Amniotic stem cell (primary cell): ENCODE results near the gene MST1.
"Not testable (repeated sequence)": the region's sequence is repeated elsewhere in the genome, so short reads cannot be mapped to it uniquely, and the experiment has no call there.

ENCODE experiments used
- DNase-seq: peaks from one replicate; lab custom pipeline; 2025; lab: John Stamatoyannopoulos, UW

The MST1 gene

GRCh38 chr3:49700453-49701128 is 11.3 kb upstream of the MST1 start:
- no peak for DNase-seq

- DNase-seq = no peak
Observed at GRCh38 chr3:49700014-49700413, 10.7 kb upstream of the MST1 start.

- DNase-seq = no peak
Observed at GRCh38 chr3:49699281-49699979, 10.2 kb upstream of the MST1 start.

- not testable (repeated sequence) for DNase-seq
Observed at GRCh38 chr3:49695350-49696015, 6.2 kb upstream of the MST1 start.

- not testable (repeated sequence) for DNase-seq
Observed at GRCh38 chr3:49694409-49695070, 5.3 kb upstream of the MST1 start.

GRCh38 chr3:49691481-49691880 is 2.2 kb upstream of the MST1 start:
- DNase-seq = not testable (repeated sequence)

- DNase-seq = not testable (repeated sequence)
Observed at GRCh38 chr3:49690856-49691255, 1.6 kb upstream of the MST1 start.

GRCh38 chr3:49689908-49690624 is 792 bp upstream of the MST1 start:
- not testable (repeated sequence) for DNase-seq

- DNase-seq = not testable (repeated sequence)
Observed at GRCh38 chr3:49688338-49689045, 782 bp downstream of the MST1 start.

GRCh38 chr3:49687424-49687795 is 1.9 kb downstream of the MST1 start:
- not testable (repeated sequence) for DNase-seq

GRCh38 chr3:49686769-49687423 is 2.4 kb downstream of the MST1 start:
- DNase-seq = not testable (repeated sequence)

- DNase-seq = not testable (repeated sequence)
Observed at GRCh38 chr3:49686346-49686745, 2.9 kb downstream of the MST1 start.

- DNase-seq = not testable (repeated sequence)
Observed at GRCh38 chr3:49685846-49686245, 3.4 kb downstream of the MST1 start.

GRCh38 chr3:49685103-49685502 is 4.2 kb downstream of the MST1 start:
- not testable (repeated sequence) for DNase-seq

GRCh38 chr3:49684453-49684852 is 4.8 kb downstream of the MST1 start:
- DNase-seq = not testable (repeated sequence)

- DNase-seq = no peak
Observed at GRCh38 chr3:49683162-49683561, 6.1 kb downstream of the MST1 start.

GRCh38 chr3:49681543-49681942 is 7.7 kb downstream of the MST1 start:
- DNase-seq = no peak

- no peak for DNase-seq
Observed at GRCh38 chr3:49681232-49681522, 8.1 kb downstream of the MST1 start.

- no peak for DNase-seq
Observed at GRCh38 chr3:49680493-49681231, 8.6 kb downstream of the MST1 start.

- DNase-seq = no peak
Observed at GRCh38 chr3:49675912-49676311, 13.4 kb downstream of the MST1 start.
